Measurements from ENCODE around the gene ZPBP2. TPM values are rescaled to one million over a fixed set of nuclear protein-coding genes. Genes with fewer than 3 reads are reported as not detected.

The ZPBP2 gene
- total and polyA plus RNA-seq, 2 of the 13 experiments (the other 11 are each of a cell fraction or from before 2014, with no cell fraction given) = not detected

DNA sequence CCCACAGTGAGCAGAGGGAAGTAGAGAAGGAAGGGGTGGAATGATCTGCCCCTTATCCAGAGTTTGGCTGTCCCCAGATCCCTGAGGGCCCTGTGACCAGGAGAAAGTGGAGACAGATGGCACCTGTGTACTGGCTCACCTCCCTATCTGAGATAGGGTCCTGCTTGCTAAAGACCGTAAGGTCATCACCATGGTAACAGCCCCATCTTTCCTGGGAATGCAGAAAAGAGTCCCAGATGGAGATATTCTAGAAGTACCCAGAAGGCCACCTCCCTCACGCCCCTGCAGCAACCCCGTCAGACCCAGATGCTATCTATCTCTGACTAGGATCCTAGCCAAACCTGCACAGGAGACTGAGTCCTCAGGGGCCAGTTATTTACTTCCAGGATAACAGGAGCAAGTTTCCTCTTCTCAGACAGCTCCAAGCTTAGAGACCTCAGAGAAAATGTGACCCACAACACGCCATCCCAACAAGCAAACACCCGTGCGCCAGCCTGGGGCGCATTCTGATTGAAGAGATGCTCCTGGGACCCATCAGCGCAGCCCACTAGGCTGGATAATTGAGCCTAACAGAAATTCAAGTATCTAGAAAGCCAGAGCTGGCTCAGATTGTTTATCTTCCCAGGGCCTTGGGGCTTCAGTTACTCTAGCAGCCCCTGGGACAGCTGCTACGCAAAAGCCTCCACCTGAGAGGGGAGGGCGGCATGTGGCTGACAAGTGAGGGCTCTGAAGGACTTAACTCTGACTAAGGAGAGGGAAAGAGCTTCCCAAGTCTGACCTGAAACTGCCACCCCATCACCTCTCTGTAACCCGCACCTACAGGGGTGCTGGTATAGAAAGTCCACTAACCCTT lies 57.5 kb downstream of the ZPBP2 start (continued):
- TF ChIP-seq ZNF570 (CRISPR knock-in tag; IDR thresholded peaks at IDR 0.05; ENCODE audit: borderline replicate concordance) = no peak
- no peak for TF ChIP-seq BATF2 (CRISPR knock-in tag; IDR thresholded peaks at IDR 0.05)
- TF ChIP-seq, protein P1, sequence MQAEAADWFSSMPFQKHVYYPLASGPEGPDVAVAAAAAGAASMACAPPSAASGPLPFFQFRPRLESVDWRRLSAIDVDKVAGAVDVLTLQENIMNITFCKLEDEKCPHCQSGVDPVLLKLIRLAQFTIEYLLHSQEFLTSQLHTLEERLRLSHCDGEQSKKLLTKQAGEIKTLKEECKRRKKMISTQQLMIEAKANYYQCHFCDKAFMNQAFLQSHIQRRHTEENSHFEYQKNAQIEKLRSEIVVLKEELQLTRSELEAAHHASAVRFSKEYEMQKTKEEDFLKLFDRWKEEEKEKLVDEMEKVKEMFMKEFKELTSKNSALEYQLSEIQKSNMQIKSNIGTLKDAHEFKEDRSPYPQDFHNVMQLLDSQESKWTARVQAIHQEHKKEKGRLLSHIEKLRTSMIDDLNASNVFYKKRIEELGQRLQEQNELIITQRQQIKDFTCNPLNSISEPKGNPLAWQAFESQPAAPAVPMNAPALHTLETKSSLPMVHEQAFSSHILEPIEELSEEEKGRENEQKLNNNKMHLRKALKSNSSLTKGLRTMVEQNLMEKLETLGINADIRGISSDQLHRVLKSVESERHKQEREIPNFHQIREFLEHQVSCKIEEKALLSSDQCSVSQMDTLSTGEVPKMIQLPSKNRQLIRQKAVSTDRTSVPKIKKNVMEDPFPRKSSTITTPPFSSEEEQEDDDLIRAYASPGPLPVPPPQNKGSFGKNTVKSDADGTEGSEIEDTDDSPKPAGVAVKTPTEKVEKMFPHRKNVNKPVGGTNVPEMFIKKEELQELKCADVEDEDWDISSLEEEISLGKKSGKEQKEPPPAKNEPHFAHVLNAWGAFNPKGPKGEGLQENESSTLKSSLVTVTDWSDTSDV (CRISPR knock-in tag; IDR thresholded peaks at IDR 0.05) = no peak
- TF ChIP-seq, protein P2, sequence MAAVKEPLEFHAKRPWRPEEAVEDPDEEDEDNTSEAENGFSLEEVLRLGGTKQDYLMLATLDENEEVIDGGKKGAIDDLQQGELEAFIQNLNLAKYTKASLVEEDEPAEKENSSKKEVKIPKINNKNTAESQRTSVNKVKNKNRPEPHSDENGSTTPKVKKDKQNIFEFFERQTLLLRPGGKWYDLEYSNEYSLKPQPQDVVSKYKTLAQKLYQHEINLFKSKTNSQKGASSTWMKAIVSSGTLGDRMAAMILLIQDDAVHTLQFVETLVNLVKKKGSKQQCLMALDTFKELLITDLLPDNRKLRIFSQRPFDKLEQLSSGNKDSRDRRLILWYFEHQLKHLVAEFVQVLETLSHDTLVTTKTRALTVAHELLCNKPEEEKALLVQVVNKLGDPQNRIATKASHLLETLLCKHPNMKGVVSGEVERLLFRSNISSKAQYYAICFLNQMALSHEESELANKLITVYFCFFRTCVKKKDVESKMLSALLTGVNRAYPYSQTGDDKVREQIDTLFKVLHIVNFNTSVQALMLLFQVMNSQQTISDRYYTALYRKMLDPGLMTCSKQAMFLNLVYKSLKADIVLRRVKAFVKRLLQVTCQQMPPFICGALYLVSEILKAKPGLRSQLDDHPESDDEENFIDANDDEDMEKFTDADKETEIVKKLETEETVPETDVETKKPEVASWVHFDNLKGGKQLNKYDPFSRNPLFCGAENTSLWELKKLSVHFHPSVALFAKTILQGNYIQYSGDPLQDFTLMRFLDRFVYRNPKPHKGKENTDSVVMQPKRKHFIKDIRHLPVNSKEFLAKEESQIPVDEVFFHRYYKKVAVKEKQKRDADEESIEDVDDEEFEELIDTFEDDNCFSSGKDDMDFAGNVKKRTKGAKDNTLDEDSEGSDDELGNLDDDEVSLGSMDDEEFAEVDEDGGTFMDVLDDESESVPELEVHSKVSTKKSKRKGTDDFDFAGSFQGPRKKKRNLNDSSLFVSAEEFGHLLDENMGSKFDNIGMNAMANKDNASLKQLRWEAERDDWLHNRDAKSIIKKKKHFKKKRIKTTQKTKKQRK (IDR thresholded peaks at IDR 0.05; ENCODE audit: low read length) = no peak
- no peak for TF ChIP-seq YY1 (IDR thresholded peaks at IDR 0.05; ENCODE audit: insufficient read depth, insufficient replicate concordance, low read depth, low read length)
- TF ChIP-seq NCOA1 (CRISPR knock-in tag; IDR thresholded peaks at IDR 0.05) = no peak
- no peak for TF ChIP-seq FOXA3 (CRISPR knock-in tag; IDR thresholded peaks at IDR 0.05)
- no peak for TF ChIP-seq ZNF792 (CRISPR knock-in tag; IDR thresholded peaks at IDR 0.05)
- TF ChIP-seq ZBTB39 (CRISPR knock-in tag; IDR thresholded peaks at IDR 0.05) = no peak
- TF ChIP-seq, protein P3, sequence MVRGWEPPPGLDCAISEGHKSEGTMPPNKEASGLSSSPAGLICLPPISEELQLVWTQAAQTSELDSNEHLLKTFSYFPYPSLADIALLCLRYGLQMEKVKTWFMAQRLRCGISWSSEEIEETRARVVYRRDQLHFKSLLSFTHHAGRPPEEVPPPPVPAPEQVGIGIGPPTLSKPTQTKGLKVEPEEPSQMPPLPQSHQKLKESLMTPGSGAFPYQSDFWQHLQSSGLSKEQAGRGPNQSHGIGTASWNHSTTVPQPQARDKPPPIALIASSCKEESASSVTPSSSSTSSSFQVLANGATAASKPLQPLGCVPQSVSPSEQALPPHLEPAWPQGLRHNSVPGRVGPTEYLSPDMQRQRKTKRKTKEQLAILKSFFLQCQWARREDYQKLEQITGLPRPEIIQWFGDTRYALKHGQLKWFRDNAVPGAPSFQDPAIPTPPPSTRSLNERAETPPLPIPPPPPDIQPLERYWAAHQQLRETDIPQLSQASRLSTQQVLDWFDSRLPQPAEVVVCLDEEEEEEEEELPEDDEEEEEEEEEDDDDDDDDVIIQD (CRISPR knock-in tag; IDR thresholded peaks at IDR 0.05; ENCODE audit: low read depth) = no peak
- no peak for TF ChIP-seq ZNF576 (CRISPR knock-in tag; IDR thresholded peaks at IDR 0.05)
- TF ChIP-seq RFX3 (CRISPR knock-in tag; IDR thresholded peaks at IDR 0.05) = 0 out of 2 replicates have a peak, but pooled peaks have one; percentile 39
- TF ChIP-seq, protein P4, sequence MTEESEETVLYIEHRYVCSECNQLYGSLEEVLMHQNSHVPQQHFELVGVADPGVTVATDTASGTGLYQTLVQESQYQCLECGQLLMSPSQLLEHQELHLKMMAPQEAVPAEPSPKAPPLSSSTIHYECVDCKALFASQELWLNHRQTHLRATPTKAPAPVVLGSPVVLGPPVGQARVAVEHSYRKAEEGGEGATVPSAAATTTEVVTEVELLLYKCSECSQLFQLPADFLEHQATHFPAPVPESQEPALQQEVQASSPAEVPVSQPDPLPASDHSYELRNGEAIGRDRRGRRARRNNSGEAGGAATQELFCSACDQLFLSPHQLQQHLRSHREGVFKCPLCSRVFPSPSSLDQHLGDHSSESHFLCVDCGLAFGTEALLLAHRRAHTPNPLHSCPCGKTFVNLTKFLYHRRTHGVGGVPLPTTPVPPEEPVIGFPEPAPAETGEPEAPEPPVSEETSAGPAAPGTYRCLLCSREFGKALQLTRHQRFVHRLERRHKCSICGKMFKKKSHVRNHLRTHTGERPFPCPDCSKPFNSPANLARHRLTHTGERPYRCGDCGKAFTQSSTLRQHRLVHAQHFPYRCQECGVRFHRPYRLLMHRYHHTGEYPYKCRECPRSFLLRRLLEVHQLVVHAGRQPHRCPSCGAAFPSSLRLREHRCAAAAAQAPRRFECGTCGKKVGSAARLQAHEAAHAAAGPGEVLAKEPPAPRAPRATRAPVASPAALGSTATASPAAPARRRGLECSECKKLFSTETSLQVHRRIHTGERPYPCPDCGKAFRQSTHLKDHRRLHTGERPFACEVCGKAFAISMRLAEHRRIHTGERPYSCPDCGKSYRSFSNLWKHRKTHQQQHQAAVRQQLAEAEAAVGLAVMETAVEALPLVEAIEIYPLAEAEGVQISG (CRISPR knock-in tag; IDR thresholded peaks at IDR 0.05) = 0 out of 2 replicates have a peak, but pooled peaks have one; percentile 5
- no peak for TF ChIP-seq NCOA5 (CRISPR knock-in tag; IDR thresholded peaks at IDR 0.05)
